ENCODE data around the gene COL7A1. TPM values are rescaled to one million over a fixed set of nuclear protein-coding genes. Genes with fewer than 3 reads are reported as not detected.

Gene COL7A1
- total and polyA plus RNA-seq, 12 donors, result 0.35 to 66.9 (median 3.1) TPM

DNA sequence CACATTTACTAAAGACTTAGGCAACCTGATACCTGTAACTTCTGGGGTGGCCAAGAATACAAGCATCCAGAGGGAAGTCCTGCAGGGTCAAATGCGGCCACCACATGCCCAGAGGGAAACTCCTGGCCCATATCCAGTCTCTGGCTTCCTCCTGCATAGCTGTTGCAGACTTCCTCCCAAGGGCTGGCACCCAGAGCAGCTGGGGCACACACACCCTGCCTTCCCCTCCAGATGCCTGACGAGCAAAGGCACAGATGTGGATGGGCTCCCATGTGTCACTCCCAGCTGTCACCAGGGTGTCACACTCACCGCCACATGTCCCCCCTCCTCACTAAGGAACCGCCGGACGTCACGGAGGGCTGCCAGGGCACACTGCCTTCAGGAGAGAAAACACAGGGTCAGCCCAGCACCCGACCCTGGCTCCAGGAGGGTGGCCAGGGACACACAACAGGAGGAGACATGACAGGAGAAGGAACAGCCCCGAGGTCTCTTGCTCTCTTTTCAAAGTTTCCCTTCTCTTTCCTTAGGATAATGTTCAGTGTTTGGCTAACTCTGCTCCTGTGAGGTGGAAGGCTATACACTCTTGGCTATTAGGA lies 51.8 kb downstream of the COL7A1 start:
- H3K9me3 ChIP-seq (replicated peaks in 1 of 3), result no peaks in the 10 kb centered on the region
- no peaks in the 10 kb centered on the region for H3K27me3 ChIP-seq
- no peak overlapping the region for H3K27ac ChIP-seq
- H3K4me3 ChIP-seq, result no peak overlapping the region
- peaks cover 0 to 3% of the 10 kb centered on the region in 2 donors for H3K4me1 ChIP-seq (replicated peaks in 1 of 2)
- intact Hi-C loops (cut with DNase I), result no loop called here
- TF ChIP-seq, protein P1, sequence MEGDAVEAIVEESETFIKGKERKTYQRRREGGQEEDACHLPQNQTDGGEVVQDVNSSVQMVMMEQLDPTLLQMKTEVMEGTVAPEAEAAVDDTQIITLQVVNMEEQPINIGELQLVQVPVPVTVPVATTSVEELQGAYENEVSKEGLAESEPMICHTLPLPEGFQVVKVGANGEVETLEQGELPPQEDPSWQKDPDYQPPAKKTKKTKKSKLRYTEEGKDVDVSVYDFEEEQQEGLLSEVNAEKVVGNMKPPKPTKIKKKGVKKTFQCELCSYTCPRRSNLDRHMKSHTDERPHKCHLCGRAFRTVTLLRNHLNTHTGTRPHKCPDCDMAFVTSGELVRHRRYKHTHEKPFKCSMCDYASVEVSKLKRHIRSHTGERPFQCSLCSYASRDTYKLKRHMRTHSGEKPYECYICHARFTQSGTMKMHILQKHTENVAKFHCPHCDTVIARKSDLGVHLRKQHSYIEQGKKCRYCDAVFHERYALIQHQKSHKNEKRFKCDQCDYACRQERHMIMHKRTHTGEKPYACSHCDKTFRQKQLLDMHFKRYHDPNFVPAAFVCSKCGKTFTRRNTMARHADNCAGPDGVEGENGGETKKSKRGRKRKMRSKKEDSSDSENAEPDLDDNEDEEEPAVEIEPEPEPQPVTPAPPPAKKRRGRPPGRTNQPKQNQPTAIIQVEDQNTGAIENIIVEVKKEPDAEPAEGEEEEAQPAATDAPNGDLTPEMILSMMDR (IDR thresholded peaks at IDR 0.05), result no peak
- no peak for TF ChIP-seq POLR2A (IDR thresholded peaks at IDR 0.05)
- 42 to 61% (median 57%) methylated on average over 7 to 9 of the region's 9 CpGs for WGBS, 4 donors
- peak in 5 of 7 donors; percentile 28 to 81 (median 56) for DNase-seq
- peaks cover 0 to 4% of the 10 kb centered on the region in 2 donors for H3K36me3 ChIP-seq (replicated peaks in 1 of 2)

DNA sequence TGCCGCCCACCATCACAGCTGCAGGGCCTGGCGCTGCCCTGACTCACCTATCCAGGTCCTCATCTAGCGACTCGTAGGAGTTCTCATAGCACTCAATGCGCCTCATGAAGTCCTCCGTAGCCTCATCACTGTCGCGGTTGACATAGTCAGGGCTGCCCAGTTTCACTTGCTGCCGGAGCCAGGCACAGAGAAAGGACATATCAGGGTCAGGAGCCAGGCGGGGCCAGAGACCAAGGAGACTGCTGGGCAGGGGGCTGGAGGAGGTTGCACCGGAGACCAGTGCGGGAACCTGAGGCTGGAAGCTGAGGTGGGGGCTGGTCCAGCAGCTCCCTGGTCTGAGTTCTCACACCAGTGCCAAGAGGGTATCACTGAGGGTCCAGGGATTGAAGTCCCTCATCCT lies 56.7 kb downstream of the COL7A1 start:
- intact Hi-C loops (cut with DNase I), result no loop called here
- WGBS, 4 donors, result 91 to 100% (median 95%) methylated on average over 2 to 12 of the region's 12 CpGs
- H3K27me3 ChIP-seq, result no peaks in the 10 kb centered on the region
- no peaks in the 10 kb centered on the region for H3K9me3 ChIP-seq (replicated peaks in 1 of 3)
- H3K4me3 ChIP-seq, result no peak overlapping the region
- peaks cover 0 to under 1% of the 10 kb centered on the region in 2 donors for H3K4me1 ChIP-seq (replicated peaks in 1 of 2)
- TF ChIP-seq POLR2A (IDR thresholded peaks at IDR 0.05), result no peak
- TF ChIP-seq, protein P1 (IDR thresholded peaks at IDR 0.05), result no peak
- H3K36me3 ChIP-seq (replicated peaks in 1 of 2), result no peaks in the 10 kb centered on the region
- no peak overlapping the region for H3K27ac ChIP-seq
- DNase-seq, result no peak

DNA sequence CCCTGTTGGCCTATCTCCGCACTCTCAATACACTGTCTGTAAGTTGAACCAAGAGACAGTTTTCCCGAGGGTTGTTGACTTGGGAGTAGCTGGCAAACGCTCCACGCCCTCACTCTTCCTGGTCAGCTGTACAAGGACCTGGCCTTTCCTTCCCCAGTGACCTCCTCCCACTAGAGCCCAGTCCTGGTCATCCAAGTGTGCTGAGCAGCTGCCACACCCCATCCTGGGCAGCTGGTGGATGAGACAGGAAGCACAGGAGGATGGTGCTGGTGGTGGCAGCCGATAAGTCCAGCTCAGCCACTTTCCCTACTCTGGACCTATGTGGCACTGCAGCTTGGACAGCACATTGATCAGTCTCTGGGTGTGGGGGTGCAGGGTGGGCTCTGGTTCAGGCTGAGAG lies 58.3 kb downstream of the COL7A1 start:
- Histone ChIP-seq H3K27me3 (no peaks in the 10 kb centered on the region), H3K27ac (no peak overlapping the region), H3K4me3 (no peak overlapping the region), H3K9me3 (replicated peaks in 1 of 3) (no peaks in the 10 kb centered on the region), H3K4me1 (replicated peaks in 1 of 2) (no peaks in the 10 kb centered on the region), H3K36me3 (replicated peaks in 1 of 2) (peaks cover 0 to 4% of the 10 kb centered on the region in 2 donors)
- TF ChIP-seq POLR2A (IDR thresholded peaks at IDR 0.05), result no peak
- TF ChIP-seq, protein P1 (IDR thresholded peaks at IDR 0.05), result no peak
- intact Hi-C loops (cut with DNase I), result no loop called here
- DNase-seq, result no peak
- WGBS, 4 donors, result 83 to 92% (median 87%) methylated on average over 2 to 5 of the region's 5 CpGs

DNA sequence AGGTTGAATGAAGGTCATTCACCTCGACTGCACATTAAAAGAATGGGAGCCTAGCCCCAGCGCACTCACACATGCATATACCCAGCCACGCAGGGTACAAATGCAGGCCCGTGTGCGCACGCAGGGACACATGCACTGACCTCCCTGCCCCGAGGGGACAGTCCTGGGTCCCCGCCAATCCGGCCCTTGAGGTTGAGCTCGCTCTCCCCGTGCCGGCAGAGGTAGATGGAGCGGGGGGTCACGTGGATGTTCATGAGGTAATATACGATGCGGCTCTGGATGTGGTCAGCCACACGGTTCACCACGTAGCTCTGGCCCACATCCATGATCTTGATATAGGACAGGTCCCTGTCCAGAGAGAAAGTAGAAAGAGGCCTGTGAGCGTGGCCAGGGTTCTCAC lies 59.0 kb downstream of the COL7A1 start:
- WGBS, 4 donors, result 92 to 98% (median 94%) methylated on average over 13 to 19 of the region's 19 CpGs
- H3K27ac ChIP-seq, result no peak overlapping the region
- no peak for DNase-seq
- H3K27me3 ChIP-seq, result no peaks in the 10 kb centered on the region
- H3K4me1 ChIP-seq (replicated peaks in 1 of 2), result no peaks in the 10 kb centered on the region
- H3K36me3 ChIP-seq (replicated peaks in 1 of 2), result peaks cover 0 to 4% of the 10 kb centered on the region in 2 donors
- no peak overlapping the region for H3K4me3 ChIP-seq
- TF ChIP-seq POLR2A (IDR thresholded peaks at IDR 0.05), result no peak
- TF ChIP-seq, protein P1 (IDR thresholded peaks at IDR 0.05), result no peak
- intact Hi-C loops (cut with DNase I), result no loop called here
- no peaks in the 10 kb centered on the region for H3K9me3 ChIP-seq (replicated peaks in 1 of 3)

All from adrenal gland (tissue), 12 donors.